ENCODE results near the gene CPT2.
A peak's percentile ranks its signal among the peaks of the same experiment; 100 is the strongest.

CPT2 gene

DNA sequence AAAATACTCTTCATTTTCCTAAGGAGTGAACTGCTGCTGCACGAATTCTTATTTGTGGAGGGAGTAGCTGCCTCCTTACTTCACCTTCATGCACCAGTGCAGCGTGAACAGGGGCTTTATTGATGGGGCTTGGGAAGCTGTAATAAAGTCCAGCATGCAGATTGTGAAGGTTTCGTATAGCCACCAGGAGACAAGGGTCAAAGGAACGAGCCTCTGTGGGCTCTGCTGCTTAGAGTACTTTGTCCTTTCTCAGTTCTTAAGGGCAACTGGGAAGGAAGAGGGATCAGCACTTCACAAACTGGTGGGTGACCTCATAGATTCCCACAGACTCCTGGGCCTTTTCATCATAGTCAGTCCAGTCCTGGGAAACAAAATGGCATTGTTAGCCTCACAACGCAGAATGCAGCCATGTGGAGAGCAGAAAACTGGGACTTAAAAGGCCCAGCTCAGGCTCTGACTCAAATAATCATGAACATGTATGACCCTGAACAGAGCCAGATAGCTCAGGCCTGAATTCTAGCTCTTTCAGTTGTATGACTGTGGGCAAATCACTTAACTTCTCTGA lies 17.8 kb downstream of the CPT2 start:
- H3K4me1 Mint-ChIP-seq, result peaks cover 10% of the 10 kb centered on the region
- no peaks in the 10 kb centered on the region for H3K9me3 Mint-ChIP-seq
- H3K4me3 Mint-ChIP-seq, result no peak overlapping the region
- H3K36me3 Mint-ChIP-seq, result peaks cover 35% of the 10 kb centered on the region
- no peaks in the 10 kb centered on the region for H3K27me3 Mint-ChIP-seq
- H3K27ac Mint-ChIP-seq, result no peak overlapping the region
- DNase-seq, result no peak
- CTCF ChIA-PET, result no interaction called here

DNA sequence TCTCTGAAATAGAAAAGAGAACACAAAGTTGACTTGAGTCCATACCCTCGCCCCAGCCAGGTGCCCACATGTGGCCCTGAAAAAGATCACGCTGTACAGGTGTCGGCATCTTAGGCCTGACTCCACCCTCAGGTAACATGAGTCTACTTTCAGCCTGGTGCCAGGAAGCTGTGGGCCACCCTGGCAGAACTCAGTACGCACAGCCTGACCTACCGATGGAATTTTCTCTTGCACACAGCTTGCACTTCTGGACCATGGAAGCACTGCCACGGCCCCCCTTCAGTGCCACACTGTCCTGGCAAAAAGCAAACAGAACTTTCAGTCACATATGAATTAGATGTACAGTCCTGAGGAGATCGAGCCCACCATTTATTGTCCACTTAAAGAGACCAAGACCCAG lies 21.6 kb downstream of the CPT2 start:
- H3K4me3 Mint-ChIP-seq, result no peak overlapping the region
- no peaks in the 10 kb centered on the region for H3K27me3 Mint-ChIP-seq
- CTCF ChIA-PET, result interaction anchor here (1.4 kb wide), 1 partner anchor 34 kb away, joined by 3 read pairs; no protein-coding TSS in a partner anchor
- no peak for DNase-seq
- peaks cover 25% of the 10 kb centered on the region for H3K4me1 Mint-ChIP-seq
- peaks cover 9% of the 10 kb centered on the region for H3K36me3 Mint-ChIP-seq
- no peak overlapping the region for H3K27ac Mint-ChIP-seq
- no peaks in the 10 kb centered on the region for H3K9me3 Mint-ChIP-seq

DNA sequence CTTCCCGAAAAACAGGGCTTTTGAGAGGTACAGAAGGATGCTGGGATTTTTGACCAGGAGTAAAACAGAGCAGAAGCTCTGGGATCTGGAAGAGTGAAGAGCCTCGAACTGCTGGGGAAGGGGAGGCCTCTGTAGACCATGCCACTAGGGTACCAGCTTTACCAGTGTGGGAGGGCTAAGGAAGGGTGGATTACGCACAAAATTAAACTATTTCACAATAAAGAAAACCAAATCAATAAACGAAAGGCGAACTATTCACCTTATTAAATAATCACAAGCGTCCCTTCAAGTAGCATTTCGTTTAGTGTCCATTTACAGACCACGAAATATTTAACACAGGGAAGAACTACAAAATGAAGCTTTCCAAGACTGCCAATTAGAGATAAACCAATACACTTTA lies 23.1 kb downstream of the CPT2 start:
- Mint-ChIP-seq H3K4me1 (peaks cover 25% of the 10 kb centered on the region), H3K27ac (peak overlapping the region; percentile 96), H3K4me3 (peak overlapping the region; percentile 87), H3K27me3 (no peaks in the 10 kb centered on the region), H3K36me3 (peaks cover 6% of the 10 kb centered on the region), H3K9me3 (no peaks in the 10 kb centered on the region)
- CTCF ChIA-PET, result no interaction called here
- no peak for DNase-seq

DNA sequence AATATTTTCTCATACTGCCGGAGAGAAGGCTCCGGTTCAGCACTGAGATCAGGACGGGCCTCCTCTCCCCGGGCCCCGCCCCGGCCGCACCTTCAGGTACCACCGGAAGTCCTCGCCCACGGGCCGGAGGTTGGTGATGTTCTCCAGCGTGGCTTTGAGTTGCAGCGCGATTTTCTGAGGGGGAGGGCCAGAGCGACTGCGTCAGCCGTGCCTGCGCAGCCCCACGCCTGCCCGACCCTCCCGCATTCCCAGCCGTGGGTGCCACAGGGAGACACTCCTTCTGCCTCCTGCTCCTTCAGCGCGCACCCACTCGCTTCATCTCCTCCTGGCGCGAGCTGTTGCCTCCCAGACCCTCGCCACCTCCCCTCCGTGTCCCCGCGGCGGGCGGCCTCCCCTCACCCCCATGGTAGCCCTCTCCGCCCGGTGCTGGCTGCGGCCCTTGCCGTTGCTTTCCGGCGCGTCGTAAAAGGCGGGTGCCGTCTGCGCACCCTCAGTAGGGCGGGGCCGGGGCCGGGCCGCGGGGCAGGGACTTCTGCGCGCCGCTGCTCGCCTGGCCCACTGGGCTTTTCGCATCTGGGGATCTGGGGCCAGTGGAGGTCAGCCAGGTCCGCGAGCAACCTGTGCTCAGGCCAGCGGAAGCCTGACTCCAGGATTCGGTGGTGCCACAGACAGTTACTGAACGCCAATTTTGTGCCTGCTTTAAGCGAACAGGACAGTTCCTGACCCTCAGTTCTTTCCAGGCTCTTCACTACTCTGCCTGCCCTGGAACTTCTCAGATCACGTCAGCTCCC lies 23.7 kb downstream of the CPT2 start, which contains the start of gene CZIB:
Gene CZIB, minus strand, starts transcription at position 464 of the 791 bp plus-strand sequence. Its CDS starts 59 bp downstream, at position 405.
- peaks cover 25% of the 10 kb centered on the region for H3K4me1 Mint-ChIP-seq
- H3K36me3 Mint-ChIP-seq, result peaks cover 5% of the 10 kb centered on the region
- no peaks in the 10 kb centered on the region for H3K27me3 Mint-ChIP-seq
- CTCF ChIA-PET, result no interaction called here
- peak within 1 kb of the TSS; percentile 87 for H3K4me3 Mint-ChIP-seq
- H3K27ac Mint-ChIP-seq, result peak within 1 kb of the TSS; percentile 96
- H3K9me3 Mint-ChIP-seq, result no peaks in the 10 kb centered on the region
- peak; percentile 96 for DNase-seq

DNA sequence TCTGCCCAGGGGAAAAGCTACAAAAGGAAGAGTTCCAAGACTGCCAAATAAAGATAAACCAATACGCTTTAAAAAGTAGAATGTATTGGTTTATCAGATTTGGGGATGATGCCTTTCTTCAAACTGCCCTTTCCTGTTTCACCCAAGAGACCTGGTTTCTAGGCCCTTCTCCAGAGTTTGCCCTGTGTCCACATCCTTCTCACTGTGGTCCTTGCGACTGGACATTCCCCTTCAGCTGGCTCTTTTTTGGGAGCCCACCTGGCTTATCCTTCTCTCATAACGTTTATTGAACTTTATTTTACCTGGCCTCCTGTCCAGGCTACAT lies 24.3 kb downstream of the CPT2 start:
- Mint-ChIP-seq H3K27me3 (no peaks in the 10 kb centered on the region), H3K36me3 (peaks cover 4% of the 10 kb centered on the region), H3K4me3 (peak overlapping the region; percentile 87), H3K9me3 (no peaks in the 10 kb centered on the region), H3K27ac (peak overlapping the region; percentile 96), H3K4me1 (peaks cover 25% of the 10 kb centered on the region)
- CTCF ChIA-PET, result no interaction called here
- no peak for DNase-seq

DNA sequence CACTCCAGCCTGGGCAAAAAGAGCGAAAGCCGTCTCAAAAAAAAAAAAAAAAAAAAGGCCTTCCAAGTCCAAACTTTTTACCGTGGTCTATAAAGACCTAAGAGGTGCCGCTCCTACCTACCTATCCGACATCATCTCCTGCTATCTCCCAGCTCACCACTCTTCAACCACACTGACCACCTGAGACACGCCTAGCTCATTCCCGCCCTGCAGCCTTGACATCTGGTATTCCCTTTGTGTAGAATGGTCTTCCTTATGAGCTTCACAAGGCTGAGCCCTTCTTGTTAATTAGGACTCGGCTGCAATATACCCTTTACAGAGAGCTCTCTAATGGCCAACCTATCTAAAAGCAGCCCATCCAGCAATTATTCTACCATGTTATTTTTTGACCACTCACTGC lies 41.0 kb downstream of the CPT2 start:
- Mint-ChIP-seq H3K27me3 (peaks cover 4% of the 10 kb centered on the region), H3K4me3 (peak overlapping the region; percentile 92), H3K36me3 (peaks cover 29% of the 10 kb centered on the region), H3K9me3 (no peaks in the 10 kb centered on the region), H3K27ac (peak overlapping the region; percentile 95), H3K4me1 (peaks cover 30% of the 10 kb centered on the region)
- CTCF ChIA-PET, result no interaction called here
- no peak for DNase-seq

DNA sequence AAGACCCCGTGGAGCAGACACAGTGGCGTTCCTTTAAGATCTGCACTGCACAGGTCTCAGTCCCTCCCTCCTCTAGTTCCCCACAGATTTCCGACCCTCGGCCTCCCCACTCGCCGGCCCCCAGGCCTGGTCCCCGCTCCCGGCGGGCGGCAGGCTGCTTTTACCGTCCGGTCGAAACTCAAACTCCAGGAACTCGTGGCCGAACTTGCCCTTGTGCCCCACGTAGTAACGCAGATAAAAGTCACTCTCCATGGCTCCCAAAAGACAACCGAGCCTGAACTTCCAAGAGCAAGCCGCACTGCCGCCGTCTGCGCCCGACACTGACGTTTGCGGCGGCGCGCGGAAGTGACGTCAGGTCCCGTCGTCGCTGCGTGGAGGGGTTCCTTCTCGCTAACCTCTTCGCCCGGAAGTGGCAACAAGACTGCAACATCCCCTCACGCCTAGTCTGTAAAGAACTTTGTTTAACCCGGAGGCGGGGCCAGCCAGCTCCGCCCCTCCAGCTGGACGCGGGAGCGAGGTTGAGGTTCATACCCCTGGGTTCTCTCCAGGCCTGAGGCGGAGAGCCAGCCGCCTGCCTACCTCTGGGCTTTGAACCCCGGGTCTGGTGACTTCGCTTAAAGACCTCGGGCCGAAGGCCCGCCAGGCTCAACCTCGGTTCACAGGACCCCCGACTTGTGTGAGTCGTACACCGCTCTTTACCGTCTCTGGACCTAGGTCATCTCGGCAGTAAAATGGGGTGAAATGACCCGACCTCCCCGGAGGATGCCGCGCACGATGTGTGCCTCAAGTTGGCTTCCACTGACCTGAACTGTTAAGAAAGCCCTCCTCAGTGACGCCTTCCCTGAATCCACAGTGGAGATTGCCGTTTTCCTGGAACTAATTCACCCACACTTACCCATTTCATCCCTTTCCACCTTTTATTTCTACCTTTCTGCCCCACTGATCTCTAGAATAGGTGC lies 41.9 kb downstream of the CPT2 start, which contains the start of gene MAGOH:
Gene MAGOH, minus strand, starts transcription at position 322 of the 959 bp plus-strand sequence. Its CDS starts 70 bp downstream, at position 252.
- H3K9me3 Mint-ChIP-seq, result no peaks in the 10 kb centered on the region
- H3K4me1 Mint-ChIP-seq, result peaks cover 30% of the 10 kb centered on the region
- H3K27me3 Mint-ChIP-seq, result peaks cover 4% of the 10 kb centered on the region
- H3K27ac Mint-ChIP-seq, result peak within 1 kb of the TSS; percentile 95
- peaks cover 25% of the 10 kb centered on the region for H3K36me3 Mint-ChIP-seq
- CTCF ChIA-PET, result no interaction called here
- peak within 1 kb of the TSS; percentile 92 for H3K4me3 Mint-ChIP-seq
- peak; percentile 96 for DNase-seq

DNA sequence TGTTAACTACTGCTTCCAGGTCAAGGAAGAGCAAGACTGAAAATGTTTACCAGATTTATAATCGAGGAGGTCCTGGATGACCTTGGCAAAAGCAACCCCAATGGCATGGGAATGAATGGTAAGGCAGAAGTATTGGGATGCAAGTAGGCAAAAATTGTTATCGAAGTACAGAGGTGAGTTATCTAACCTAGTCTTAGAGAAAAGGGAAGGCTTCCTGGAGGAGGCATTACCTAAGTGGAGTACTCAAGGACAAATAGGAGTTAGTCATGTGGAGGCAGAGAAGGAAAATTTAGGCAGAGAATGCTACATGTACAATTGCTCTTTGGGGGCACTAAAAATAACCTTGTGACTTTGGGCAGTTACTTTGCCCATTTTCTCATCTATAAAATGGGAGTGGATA lies 45.2 kb downstream of the CPT2 start:
- Mint-ChIP-seq H3K9me3 (no peaks in the 10 kb centered on the region), H3K27me3 (peaks cover 4% of the 10 kb centered on the region), H3K36me3 (peaks cover 21% of the 10 kb centered on the region), H3K4me3 (no peak overlapping the region), H3K27ac (no peak overlapping the region), H3K4me1 (peaks cover 19% of the 10 kb centered on the region)
- CTCF ChIA-PET, result interaction anchor here (0.9 kb wide), 1 partner anchor 151 kb away, joined by 3 read pairs; no protein-coding TSS in a partner anchor
- no peak for DNase-seq

DNA sequence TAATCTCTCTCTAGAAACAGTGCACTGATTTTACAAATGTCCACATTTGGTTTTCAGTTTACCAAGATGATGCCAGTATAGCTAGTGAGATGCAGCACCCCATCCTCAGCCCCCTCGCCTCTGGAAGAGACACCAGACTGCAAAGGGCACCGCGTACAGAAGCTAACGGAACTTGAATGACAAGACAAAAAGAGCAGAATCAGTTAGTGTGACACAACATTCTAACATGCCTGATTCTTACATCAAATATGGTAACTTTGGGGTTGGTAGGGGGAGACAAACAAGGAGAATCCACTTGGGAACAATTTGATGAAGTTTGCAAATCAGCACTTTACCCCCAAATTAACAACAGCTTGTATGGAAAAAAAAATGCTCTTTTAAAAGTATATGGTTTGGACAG lies 45.8 kb downstream of the CPT2 start:
- peaks cover 16% of the 10 kb centered on the region for H3K4me1 Mint-ChIP-seq

DNA sequence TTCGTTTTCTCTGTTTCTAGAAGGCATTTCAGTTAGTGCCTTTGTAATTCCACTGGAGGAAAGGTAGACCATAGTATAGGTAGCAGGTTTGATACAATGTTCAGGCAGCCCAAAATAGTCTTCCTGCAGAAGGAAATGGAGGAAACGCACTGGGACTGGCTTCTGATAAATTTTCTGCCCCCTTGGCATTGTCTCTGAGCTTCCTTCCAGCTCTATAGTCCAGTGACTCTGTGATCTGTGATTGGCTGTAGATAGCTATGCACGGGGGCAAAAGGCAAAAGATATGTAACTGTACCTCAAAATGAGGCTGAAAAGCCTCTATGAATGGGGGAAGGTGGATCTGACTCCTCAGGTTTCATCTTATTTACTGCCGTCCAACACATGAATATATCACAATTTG lies 47.5 kb downstream of the CPT2 start:
- Mint-ChIP-seq H3K36me3 (peaks cover 26% of the 10 kb centered on the region), H3K4me3 (no peak overlapping the region), H3K9me3 (no peaks in the 10 kb centered on the region), H3K4me1 (peaks cover 2% of the 10 kb centered on the region), H3K27ac (no peak overlapping the region), H3K27me3 (no peaks in the 10 kb centered on the region)
- no peak for DNase-seq
- CTCF ChIA-PET, result no interaction called here

More for the DNA sequence above, 45.8 kb downstream of the CPT2 start:
- Mint-ChIP-seq H3K9me3 (no peaks in the 10 kb centered on the region), H3K4me3 (no peak overlapping the region), H3K27ac (no peak overlapping the region), H3K27me3 (peaks cover 4% of the 10 kb centered on the region), H3K36me3 (peaks cover 22% of the 10 kb centered on the region)
- CTCF ChIA-PET, result no interaction called here
- DNase-seq, result no peak

DNA sequence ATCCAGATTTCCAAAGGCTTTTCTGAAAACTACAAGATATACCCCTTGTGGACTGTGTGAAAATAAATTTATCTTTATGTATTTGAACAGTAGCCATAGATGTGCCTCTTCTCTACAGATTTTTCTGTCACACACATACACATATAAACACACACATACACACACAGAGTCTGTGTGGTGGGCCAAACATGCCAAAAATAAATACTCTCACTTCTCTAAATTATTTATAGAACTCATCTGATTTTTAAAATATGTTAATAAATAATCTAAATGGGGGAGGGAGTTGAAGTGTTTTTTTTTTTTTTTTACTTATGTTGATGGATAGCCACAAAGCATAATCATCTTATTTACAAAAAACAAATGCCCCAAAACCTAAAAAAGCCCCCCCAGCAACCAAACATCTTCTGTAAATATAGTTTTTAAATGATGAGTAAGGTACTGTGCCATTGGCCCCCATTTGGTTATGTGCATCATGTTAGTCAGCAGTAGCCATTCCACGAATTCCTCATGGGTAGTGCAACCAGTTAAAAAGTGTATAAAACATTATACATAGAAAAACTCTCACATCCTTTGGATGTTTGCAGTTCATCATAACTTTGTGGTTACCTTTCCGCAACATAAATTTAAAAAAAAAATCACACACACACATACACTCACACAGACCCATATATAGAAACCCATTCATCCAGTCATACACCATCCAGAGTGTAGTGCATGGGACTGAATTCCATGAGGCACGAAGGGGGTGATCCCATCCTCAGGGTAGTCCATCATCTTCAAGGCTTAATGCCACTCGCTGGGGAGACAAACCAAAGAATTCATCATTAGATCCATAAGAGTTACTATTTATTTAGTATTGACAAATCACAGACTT lies 49.9 kb downstream of the CPT2 start:
- no peak for DNase-seq
- Mint-ChIP-seq H3K27ac (no peak overlapping the region), H3K27me3 (no peaks in the 10 kb centered on the region), H3K4me3 (no peak overlapping the region), H3K4me1 (no peaks in the 10 kb centered on the region), H3K9me3 (no peaks in the 10 kb centered on the region), H3K36me3 (peaks cover 42% of the 10 kb centered on the region)
- CTCF ChIA-PET, result interaction anchor here (0.9 kb wide), 1 partner anchor 9 kb away, joined by 3 read pairs; no protein-coding TSS in a partner anchor

DNA sequence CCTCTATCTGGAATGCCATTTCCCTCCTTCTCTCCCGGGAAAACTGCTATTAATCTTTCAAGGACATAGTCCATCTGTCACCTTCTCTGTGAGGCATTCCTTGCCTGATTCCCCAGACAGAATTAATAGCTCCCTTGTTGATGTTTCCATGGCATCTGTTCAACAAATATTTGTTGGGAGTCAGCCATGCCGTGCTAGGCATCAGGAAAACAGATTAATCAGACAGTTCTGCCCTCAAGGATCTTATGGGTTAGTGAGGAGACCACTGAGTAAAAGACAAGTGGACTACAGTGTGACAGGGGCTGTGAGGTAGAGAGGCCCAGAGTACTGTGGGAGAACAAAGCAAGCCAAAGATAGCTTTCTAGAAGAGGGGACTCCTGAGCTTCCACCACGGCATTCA lies 53.1 kb downstream of the CPT2 start:
- DNase-seq, result no peak
- H3K36me3 Mint-ChIP-seq, result peaks cover 39% of the 10 kb centered on the region

DNA sequence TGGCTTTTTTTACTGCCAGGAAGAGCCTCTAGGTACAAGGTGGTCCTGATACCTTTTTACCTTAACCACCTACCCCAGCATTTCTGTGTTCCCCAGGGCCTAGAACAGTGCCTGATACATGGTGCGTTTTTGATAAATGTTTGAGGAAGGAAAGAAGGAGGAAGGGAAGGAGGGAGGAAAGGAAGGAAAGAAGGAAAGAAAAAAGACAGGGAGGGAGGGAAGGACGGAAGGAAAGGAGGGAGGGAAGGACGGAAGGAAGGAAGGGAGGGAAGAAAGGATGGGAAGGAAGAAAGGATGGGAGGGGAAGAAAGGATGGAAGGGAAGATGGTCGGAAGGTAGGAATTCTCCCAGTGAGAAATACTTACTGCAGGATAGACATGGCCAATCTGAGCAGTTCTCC lies 53.7 kb downstream of the CPT2 start:
- Mint-ChIP-seq H3K27ac (no peak overlapping the region), H3K27me3 (no peaks in the 10 kb centered on the region), H3K4me1 (no peaks in the 10 kb centered on the region), H3K4me3 (no peak overlapping the region), H3K36me3 (peaks cover 40% of the 10 kb centered on the region), H3K9me3 (no peaks in the 10 kb centered on the region)
- no peak for DNase-seq
- CTCF ChIA-PET, result interaction anchor here (1.8 kb wide), 1 partner anchor 143 kb away, joined by 4 read pairs; no protein-coding TSS in a partner anchor

More for the DNA sequence above, 53.1 kb downstream of the CPT2 start:
- CTCF ChIA-PET, result no interaction called here
- Mint-ChIP-seq H3K27ac (no peak overlapping the region), H3K4me1 (no peaks in the 10 kb centered on the region), H3K9me3 (no peaks in the 10 kb centered on the region), H3K27me3 (no peaks in the 10 kb centered on the region), H3K4me3 (no peak overlapping the region)

All from activated naive CD4-positive, alpha-beta T cell treated with anti-CD3 and anti-CD28 coated beads, Interleukin-2, amount 10 ng/mL, durations not matched to agents 7 days and 5 days (primary cell).